Motor neuron (in vitro differentiated cells): Measurements from ENCODE around the gene ECEL1. TPM values are rescaled to one million over a fixed set of nuclear protein-coding genes. Genes with fewer than 3 reads are reported as not detected.

Experiments used
- ATAC-seq, 8 experiments: fragments of 200-7000 bp; cut with Tn5 transposase; replicated peaks in 6 of 8; 2 replicates each; pipeline ENCODE4 v1.8.0; 2021; ENCODE audit warnings: mild to moderate bottlenecking in 8 of 8, moderate library complexity in 8 of 8
- H3K27ac ChIP-seq, 2 donors: fragments of 250-450 bp; sonication (Bioruptor Pico); 2 replicates each; pipeline ENCODE4 v1.9.0; 2021; ENCODE audit warnings: antibody characterized with exemption in 2 of 2, mild to moderate bottlenecking in 2 of 2, moderate library complexity in 1 of 2
- H3K4me1 ChIP-seq, 2 donors: fragments of 250-450 bp; sonication (Bioruptor Pico); replicated peaks in 1 of 2; 2 replicates each; pipeline ENCODE4 v1.6.1; 2021; ENCODE audit warnings: antibody characterized with exemption in 2 of 2, mild to moderate bottlenecking in 2 of 2, moderate library complexity in 1 of 2
- H3K4me3 ChIP-seq, 5 donors: fragments of 250-450 bp; sonication (Bioruptor Pico); 2 replicates each; pipeline ENCODE4 v1.9.0; 2021; ENCODE audit warnings: antibody characterized with exemption in 5 of 5, mild to moderate bottlenecking in 5 of 5, moderate library complexity in 4 of 5
- WGBS, 10 experiments: fragments of 450-650 bp; shearing (Covaris generic); methylation state at CpG; one replicate each; pipeline ENCODE4 v1.0.0; 2022; 5-methylcytosine and 5-hydroxymethylcytosine counted together
- in situ Hi-C, 9 experiments: fragments of 400-800 bp; cut with MboI; loops; one replicate each; pipeline ENCODE4 v1.15.0; 2021; ENCODE audit warnings: low sequenced_read_pairs in 9 of 9, low pct_unique_long_range_greater_than_20kb in 2 of 9; ENCODE audit not compliant: unreplicated experiment in 9 of 9
- total RNA-seq, 8 experiments: library from RNA; unstranded; fragments of 300-600 nt; gene quantifications; 2 replicates each; pipeline versions ENCODE4 v1.2.3 to v1.2.4, GENCODE V29; 2022

The ECEL1 gene
- total RNA-seq, 8 experiments from 2014 or later: 0.13 to 83.3 (median 30.6) TPM; not detected in 1

DNA sequence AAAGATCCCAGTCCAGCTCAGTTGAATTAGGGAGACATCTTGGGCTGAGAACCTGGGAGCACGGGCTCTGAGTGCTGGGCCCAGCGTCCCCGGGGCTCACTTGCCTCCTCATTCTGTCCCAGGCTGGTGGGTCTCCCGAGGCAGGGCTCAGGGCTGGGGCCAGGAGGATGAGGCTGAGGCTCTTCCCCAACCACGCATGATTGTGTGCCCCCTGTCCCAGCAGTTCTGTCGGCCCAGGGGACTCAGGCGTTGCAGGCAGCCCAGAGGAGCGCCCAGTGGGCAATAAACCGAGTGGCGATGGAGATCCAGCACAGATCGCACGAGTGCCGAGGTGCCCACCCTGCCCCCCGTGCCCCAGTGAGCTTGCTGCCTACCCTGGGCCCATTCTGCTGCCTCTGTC, 33.5 kb upstream of the ECEL1 start:
- 90 to 93% (median 93%) methylated on average over 2 to 7 of the region's 14 CpGs; no CpG with 5 or more reads in 7 of the 10 experiments for WGBS, 10 experiments
- Histone ChIP-seq H3K4me3 (no peak overlapping the region), H3K27ac (no peak overlapping the region), H3K4me1 (peaks cover 39 to 48% of the 10 kb centered on the region in 2 donors)
- ATAC-seq: no peak
- in situ Hi-C loops: loop anchor here in 4 of 9 experiments (10.0 to 25.0 kb wide), 3 partner anchors 66 to 616 kb away; partner anchors contain the start of gene ALPI (in 1 of the 4)

GRCh38 chr2:232520489-232520888, 32.9 kb upstream of the ECEL1 start:
- no peak for ATAC-seq
- in situ Hi-C loops: loop anchor here in 4 of 9 experiments (10.0 to 25.0 kb wide), 3 partner anchors 66 to 616 kb away; partner anchors contain the start of gene ALPI (in 1 of the 4)
- Histone ChIP-seq H3K4me3 (no peak overlapping the region), H3K4me1 (peaks cover 36 to 46% of the 10 kb centered on the region in 2 donors), H3K27ac (no peak overlapping the region)
- WGBS, 10 experiments: 30% methylated on average over 2 of the region's 15 CpGs; no CpG with 5 or more reads in 9 of the 10 experiments

- Histone ChIP-seq H3K4me1 (peaks cover 38 to 48% of the 10 kb centered on the region in 2 donors), H3K4me3 (no peak within 1 kb of the TSS), H3K27ac (no peak within 1 kb of the TSS)
- in situ Hi-C loops: loop anchor here in 4 of 9 experiments (10.0 to 25.0 kb wide), 3 partner anchors 65 to 615 kb away; partner anchors contain the start of gene ALPI (in 1 of the 4)
- ATAC-seq: peak in 1 of 8 experiments; percentile 5
- 20 to 67% (median 60%) methylated on average over 1 to 2 of the region's 19 CpGs; no CpG with 5 or more reads in 7 of the 10 experiments for WGBS, 10 experiments
These were observed 32.2 kb upstream of the ECEL1 start, which contains the start of gene PRSS56 for GRCh38 chr2:232519581-232520438. Gene PRSS56, plus strand, starts transcription at chr2:232520388. Its CDS starts 211 bp downstream, at chr2:232520599.

- in situ Hi-C loops: loop anchor here in 2 of 9 experiments (25.0 kb wide), 1 partner anchor 607 kb away; no protein-coding TSS in a partner anchor
- Histone ChIP-seq H3K4me1 (peaks cover 38 to 42% of the 10 kb centered on the region in 2 donors), H3K4me3 (no peak overlapping the region), H3K27ac (no peak overlapping the region)
- WGBS, 10 experiments: 0 to 81% (median 61%) methylated on average over 1 to 4 of the region's 6 CpGs; no CpG with 5 or more reads in 5 of the 10 experiments
- ATAC-seq: no peak
These were observed 31.2 kb upstream of the ECEL1 start for GRCh38 chr2:232518844-232519243.

GRCh38 chr2:232516551-232516950, 28.9 kb upstream of the ECEL1 start:
- peaks cover 44 to 45% of the 10 kb centered on the region in 2 donors for H3K4me1 ChIP-seq
- ATAC-seq: no peak
- no peak overlapping the region for H3K4me3 ChIP-seq
- in situ Hi-C loops: loop anchor here in 2 of 9 experiments (25.0 kb wide), 1 partner anchor 604 kb away; no protein-coding TSS in a partner anchor
- no peak overlapping the region for H3K27ac ChIP-seq
- WGBS, 10 experiments: 50 to 100% (median 80%) methylated on average over 1 to 3 of the region's 3 CpGs; no CpG with 5 or more reads in 6 of the 10 experiments

- in situ Hi-C loops: loop anchor here in 2 of 9 experiments (25.0 kb wide), 1 partner anchor 603 kb away; no protein-coding TSS in a partner anchor
- WGBS, 10 experiments: 60 to 91% (median 88%) methylated on average over 1 to 7 of the region's 7 CpGs; no CpG with 5 or more reads in 2 of the 10 experiments
- peak in 1 of 8 experiments; percentile 48 for ATAC-seq
- H3K4me3 ChIP-seq: no peak overlapping the region
- H3K4me1 ChIP-seq: peaks cover 50 to 52% of the 10 kb centered on the region in 2 donors
- H3K27ac ChIP-seq: peak overlapping the region; percentile 28 to 52
These were observed 28.0 kb upstream of the ECEL1 start for GRCh38 chr2:232515639-232516038.

GRCh38 chr2:232513353-232513752, 25.7 kb upstream of the ECEL1 start:
- WGBS, 10 experiments: 13 to 100% (median 61%) methylated on average over 2 to 4 of the region's 5 CpGs; no CpG with 5 or more reads in 1 of the 10 experiments
- Histone ChIP-seq H3K27ac (peak overlapping the region; percentile 13 to 73), H3K4me1 (peaks cover 40 to 45% of the 10 kb centered on the region in 2 donors), H3K4me3 (no peak overlapping the region)
- peak in 1 of 8 experiments; percentile 16 for ATAC-seq
- in situ Hi-C loops: loop anchor here in 2 of 9 experiments (25.0 kb wide), 1 partner anchor 601 kb away; no protein-coding TSS in a partner anchor

GRCh38 chr2:232512602-232513001, 25.0 kb upstream of the ECEL1 start:
- WGBS, 10 experiments: 0 to 83% methylated on average over 1 to 2 of the region's 10 CpGs; no CpG with 5 or more reads in 8 of the 10 experiments
- H3K27ac ChIP-seq: peak overlapping the region; percentile 67 to 82

DNA sequence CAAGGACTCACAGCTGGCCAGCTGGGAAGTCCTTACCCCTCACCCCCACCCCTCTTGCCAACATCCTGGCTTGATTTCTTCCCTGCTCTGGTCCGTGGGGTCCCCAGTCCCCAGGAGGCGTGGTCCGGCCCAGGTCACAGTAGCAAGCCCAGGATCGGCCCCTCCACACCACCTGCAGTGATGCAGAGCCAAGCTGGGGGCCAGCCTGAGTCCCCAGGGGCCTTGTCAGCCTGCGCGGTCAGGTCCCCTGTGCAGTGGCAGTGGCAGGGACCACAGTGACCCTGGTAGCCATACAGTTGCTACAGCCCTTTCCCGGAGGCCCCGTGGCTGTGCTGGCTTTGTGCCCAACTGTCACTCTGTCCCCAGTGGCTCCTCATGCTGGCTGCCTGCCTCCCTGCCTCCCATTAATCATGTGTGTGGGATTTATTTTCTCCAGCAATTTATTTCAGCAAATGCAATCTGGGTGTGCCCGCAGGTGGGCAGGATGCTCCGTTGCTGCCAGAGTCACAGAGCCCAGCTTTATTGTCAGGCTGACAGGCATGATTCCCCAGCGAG, 23.8 kb upstream of the ECEL1 start:
- in situ Hi-C loops: loop anchor here in 2 of 9 experiments (25.0 kb wide), 1 partner anchor 599 kb away; no protein-coding TSS in a partner anchor
- WGBS, 10 experiments: 10 to 80% (median 57%) methylated on average over 2 to 5 of the region's 11 CpGs; no CpG with 5 or more reads in 5 of the 10 experiments
- H3K4me1 ChIP-seq: peaks cover 56 to 57% of the 10 kb centered on the region in 2 donors
- peak overlapping the region; percentile 67 to 82 for H3K27ac ChIP-seq
- peak in 5 of 8 experiments; percentile 21 to 33 (median 26) for ATAC-seq
- no peak overlapping the region for H3K4me3 ChIP-seq

More at GRCh38 chr2:232512602-232513001, 25.0 kb upstream of the ECEL1 start:
- ATAC-seq: peak in 5 of 8 experiments; percentile 86 to 93 (median 89)
- no peak overlapping the region for H3K4me3 ChIP-seq
- in situ Hi-C loops: loop anchor here in 2 of 9 experiments (25.0 kb wide), 1 partner anchor 600 kb away; no protein-coding TSS in a partner anchor
- H3K4me1 ChIP-seq: peaks cover 44 to 46% of the 10 kb centered on the region in 2 donors

DNA sequence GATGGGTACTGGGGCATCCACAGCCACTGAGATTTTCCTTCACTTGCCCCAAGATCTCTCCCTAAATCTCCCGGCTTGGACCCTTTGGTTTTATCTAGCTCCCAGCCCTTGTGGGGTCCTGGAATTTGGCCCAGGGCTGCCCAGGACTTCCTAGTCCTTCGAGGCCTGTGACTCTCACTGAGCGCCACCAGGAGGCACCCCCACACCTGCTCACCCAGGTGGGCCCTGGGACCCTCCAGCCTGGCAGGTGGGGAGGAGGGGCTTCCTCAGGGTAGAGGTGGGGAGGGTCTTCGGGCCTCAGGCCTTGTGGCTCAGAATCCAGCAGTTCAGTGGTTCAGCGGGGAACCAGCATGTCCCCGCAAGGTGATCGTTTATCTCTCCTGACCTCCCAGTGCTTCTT, 20.6 kb upstream of the ECEL1 start:
- Histone ChIP-seq H3K27ac (peak overlapping the region in 1 of 2 donors; percentile 17), H3K4me3 (no peak overlapping the region), H3K4me1 (peaks cover 69 to 70% of the 10 kb centered on the region in 2 donors)
- in situ Hi-C loops: loop anchor here in 2 of 9 experiments (25.0 kb wide), 1 partner anchor 596 kb away; no protein-coding TSS in a partner anchor
- ATAC-seq: no peak
- 82 to 83% methylated on average over 1 to 2 of the region's 7 CpGs; no CpG with 5 or more reads in 8 of the 10 experiments for WGBS, 10 experiments

GRCh38 chr2:232506709-232507108, 19.1 kb upstream of the ECEL1 start:
- ATAC-seq: peak in 1 of 8 experiments; percentile 11
- peak overlapping the region; percentile 86 to 87 for H3K27ac ChIP-seq
- in situ Hi-C loops: loop anchor here in 2 of 9 experiments (25.0 kb wide), 1 partner anchor 594 kb away; no protein-coding TSS in a partner anchor
- 63 to 83% (median 80%) methylated on average over 1 to 2 of the region's 4 CpGs; no CpG with 5 or more reads in 7 of the 10 experiments for WGBS, 10 experiments
- peaks cover 65 to 66% of the 10 kb centered on the region in 2 donors for H3K4me1 ChIP-seq
- H3K4me3 ChIP-seq: no peak overlapping the region

- 0 to 17% (median 9%) methylated on average over 1 to 5 of the region's 10 CpGs; no CpG with 5 or more reads in 6 of the 10 experiments for WGBS, 10 experiments
- peak overlapping the region; percentile 86 to 87 for H3K27ac ChIP-seq
- peaks cover 65 to 67% of the 10 kb centered on the region in 2 donors for H3K4me1 ChIP-seq
- peak in 5 of 8 experiments; percentile 68 to 72 (median 70) for ATAC-seq
- in situ Hi-C loops: loop anchor here in 2 of 9 experiments (25.0 kb wide), 1 partner anchor 594 kb away; no protein-coding TSS in a partner anchor
- H3K4me3 ChIP-seq: no peak overlapping the region
These were observed 18.2 kb upstream of the ECEL1 start for GRCh38 chr2:232505856-232506255.
